ENCODE measurements around the gene PFDN5. TPM values are rescaled to one million over a fixed set of nuclear protein-coding genes. Genes with fewer than 3 reads are reported as not detected.
A peak's percentile ranks its signal among the peaks of the same experiment; 100 is the strongest.

The PFDN5 gene
- total and polyA plus RNA-seq, 9 of the 15 experiments (the other 6 are each of a cell fraction or from before 2014, with no cell fraction given): 361 to 1,636 (median 742) TPM

DNA sequence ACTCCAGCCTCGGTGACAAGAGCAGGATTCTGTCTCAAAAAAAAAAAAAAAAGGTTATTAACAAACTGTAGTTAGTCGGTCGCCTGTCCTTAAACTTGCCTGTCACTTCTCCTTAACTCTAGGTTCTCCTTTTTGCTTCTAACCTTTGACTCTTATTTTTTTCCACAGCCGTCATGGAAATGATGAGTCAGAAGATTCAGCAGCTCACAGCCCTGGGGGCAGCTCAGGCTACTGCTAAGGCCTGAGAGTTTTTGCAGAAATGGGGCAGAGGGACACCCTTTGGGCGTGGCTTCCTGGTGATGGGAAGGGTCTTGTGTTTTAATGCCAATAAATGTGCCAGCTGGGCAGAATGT lies 3.7 kb downstream of the PFDN5 start (continued):
- TF ChIP-seq ZNF197 (CRISPR knock-in tag; IDR thresholded peaks at IDR 0.05; ENCODE audit: low read depth) (no peak), HMG20B (CRISPR knock-in tag; IDR thresholded peaks at IDR 0.05) (no peak), RBM39 (optimal IDR thresholded peaks at IDR 0.05; ENCODE audit: low read depth, low read length) (no peak), MXI1 (IDR thresholded peaks at IDR 0.05; ENCODE audit: low read depth, low read length) (no peak), MCM2 (IDR thresholded peaks at IDR 0.05; ENCODE audit: low read depth) (no peak), ESRRA (IDR thresholded peaks at IDR 0.05; ENCODE audit: borderline replicate concordance, low read depth) (no peak), DACH1 (IDR thresholded peaks at IDR 0.05; ENCODE audit: partially characterized antibody) (peak; percentile 18), GABPA (tag; conservative IDR thresholded peaks at IDR 0.05; ENCODE audit: low read depth) (no peak), ZFP30 (CRISPR knock-in tag; IDR thresholded peaks at IDR 0.05; ENCODE audit: borderline replicate concordance) (no peak), SMARCE1 (IDR thresholded peaks at IDR 0.05) (peak; percentile 86), MIER1 (IDR thresholded peaks at IDR 0.05; ENCODE audit: low read depth) (no peak), SLC30A9 (CRISPR knock-in tag; IDR thresholded peaks at IDR 0.05) (no peak), PHB (CRISPR knock-in tag; IDR thresholded peaks at IDR 0.05) (no peak), POLR2AphosphoS2 (IDR thresholded peaks at IDR 0.05; ENCODE audit: low read length) (no peak), SMARCC2 (IDR thresholded peaks at IDR 0.05; ENCODE audit: low read depth) (peak; percentile 61; the same call in 1 of the 2 replicates), SMARCA4 (IDR thresholded peaks at IDR 0.05) (peak; percentile 83), TEAD4 (IDR thresholded peaks at IDR 0.05; ENCODE audit: low read length) (no peak), TEAD4 (CRISPR knock-in tag; IDR thresholded peaks at IDR 0.05; ENCODE audit: borderline replicate concordance) (no peak), USF1 (CRISPR knock-in tag; IDR thresholded peaks at IDR 0.05) (no peak), ADNP (tag; IDR thresholded peaks at IDR 0.05) (no peak), MYNN (IDR thresholded peaks at IDR 0.05) (peak; percentile 92), MYNN (CRISPR knock-in tag; IDR thresholded peaks at IDR 0.05) (no peak), MTA1 (IDR thresholded peaks at IDR 0.05; ENCODE audit: borderline replicate concordance) (peak; percentile 22; the same call in 1 of the 2 replicates), ZNF224 (CRISPR knock-in tag; IDR thresholded peaks at IDR 0.05) (no peak), HES1 (IDR thresholded peaks at IDR 0.05; ENCODE audit: low read depth) (no peak)
- TF ChIP-seq, protein P1, sequence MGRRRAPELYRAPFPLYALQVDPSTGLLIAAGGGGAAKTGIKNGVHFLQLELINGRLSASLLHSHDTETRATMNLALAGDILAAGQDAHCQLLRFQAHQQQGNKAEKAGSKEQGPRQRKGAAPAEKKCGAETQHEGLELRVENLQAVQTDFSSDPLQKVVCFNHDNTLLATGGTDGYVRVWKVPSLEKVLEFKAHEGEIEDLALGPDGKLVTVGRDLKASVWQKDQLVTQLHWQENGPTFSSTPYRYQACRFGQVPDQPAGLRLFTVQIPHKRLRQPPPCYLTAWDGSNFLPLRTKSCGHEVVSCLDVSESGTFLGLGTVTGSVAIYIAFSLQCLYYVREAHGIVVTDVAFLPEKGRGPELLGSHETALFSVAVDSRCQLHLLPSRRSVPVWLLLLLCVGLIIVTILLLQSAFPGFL (CRISPR knock-in tag; IDR thresholded peaks at IDR 0.05): no peak
- TF ChIP-seq, protein P2, sequence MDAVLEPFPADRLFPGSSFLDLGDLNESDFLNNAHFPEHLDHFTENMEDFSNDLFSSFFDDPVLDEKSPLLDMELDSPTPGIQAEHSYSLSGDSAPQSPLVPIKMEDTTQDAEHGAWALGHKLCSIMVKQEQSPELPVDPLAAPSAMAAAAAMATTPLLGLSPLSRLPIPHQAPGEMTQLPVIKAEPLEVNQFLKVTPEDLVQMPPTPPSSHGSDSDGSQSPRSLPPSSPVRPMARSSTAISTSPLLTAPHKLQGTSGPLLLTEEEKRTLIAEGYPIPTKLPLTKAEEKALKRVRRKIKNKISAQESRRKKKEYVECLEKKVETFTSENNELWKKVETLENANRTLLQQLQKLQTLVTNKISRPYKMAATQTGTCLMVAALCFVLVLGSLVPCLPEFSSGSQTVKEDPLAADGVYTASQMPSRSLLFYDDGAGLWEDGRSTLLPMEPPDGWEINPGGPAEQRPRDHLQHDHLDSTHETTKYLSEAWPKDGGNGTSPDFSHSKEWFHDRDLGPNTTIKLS (IDR thresholded peaks at IDR 0.05; ENCODE audit: borderline replicate concordance, low read depth): no peak
- TF ChIP-seq, protein P3, sequence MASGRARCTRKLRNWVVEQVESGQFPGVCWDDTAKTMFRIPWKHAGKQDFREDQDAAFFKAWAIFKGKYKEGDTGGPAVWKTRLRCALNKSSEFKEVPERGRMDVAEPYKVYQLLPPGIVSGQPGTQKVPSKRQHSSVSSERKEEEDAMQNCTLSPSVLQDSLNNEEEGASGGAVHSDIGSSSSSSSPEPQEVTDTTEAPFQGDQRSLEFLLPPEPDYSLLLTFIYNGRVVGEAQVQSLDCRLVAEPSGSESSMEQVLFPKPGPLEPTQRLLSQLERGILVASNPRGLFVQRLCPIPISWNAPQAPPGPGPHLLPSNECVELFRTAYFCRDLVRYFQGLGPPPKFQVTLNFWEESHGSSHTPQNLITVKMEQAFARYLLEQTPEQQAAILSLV (tag; IDR thresholded peaks at IDR 0.05): no peak

Data from K562 (cell line).